ENCODE measurements around the gene DOLPP1.

Gene DOLPP1

DNA sequence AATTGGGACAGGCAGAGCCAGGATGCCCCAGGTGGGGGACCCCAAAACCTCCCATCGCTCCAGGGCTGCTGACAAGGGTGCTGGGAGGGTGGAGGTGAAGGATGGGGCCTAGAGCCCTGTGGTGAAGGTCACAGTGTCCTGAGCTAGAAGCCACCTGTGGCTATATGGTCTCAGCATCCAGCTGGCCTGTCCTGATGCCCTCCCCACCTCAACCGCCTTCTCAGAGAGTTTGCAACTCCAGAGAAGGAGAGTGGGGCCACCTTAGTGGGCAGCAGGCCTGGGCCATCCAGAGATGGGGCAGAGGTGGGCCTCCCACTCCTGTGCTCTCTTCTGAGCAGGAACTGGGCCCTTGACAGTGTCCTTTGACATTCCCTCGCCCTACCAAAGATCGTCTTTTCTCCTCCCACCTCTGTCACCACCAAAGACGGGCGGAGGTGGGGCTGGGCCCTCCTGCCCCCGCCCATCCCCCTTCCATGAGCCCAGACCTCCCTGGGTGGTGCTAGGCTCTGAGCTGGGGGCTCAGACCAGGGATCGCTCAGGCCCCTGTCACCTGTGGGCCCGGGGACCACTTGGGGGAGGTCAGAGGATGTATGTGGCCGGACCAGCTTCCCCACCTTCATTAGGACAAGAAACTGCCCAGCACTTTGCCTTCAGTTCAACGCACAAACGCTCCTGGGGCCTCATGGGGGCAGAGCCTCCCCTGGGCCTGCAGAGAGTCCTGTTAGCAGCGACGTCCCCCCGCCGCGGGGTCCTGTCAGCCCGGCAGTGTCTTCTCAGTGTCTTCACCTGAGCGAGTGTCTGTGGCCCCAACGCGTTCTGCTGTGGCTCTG, 10.0 kb upstream of the DOLPP1 start:
- Histone ChIP-seq H2AFZ (ENCODE audit: low read depth, low read length) (no peak overlapping the region), H3K27ac (ENCODE audit: low read length) (no peak overlapping the region), H3K79me2 (ENCODE audit: low read length) (no peaks in the 10 kb centered on the region), H3K9me3 (ENCODE audit: insufficient read depth, low read length) (no peaks in the 10 kb centered on the region), H3K4me1 (ENCODE audit: low read length) (no peaks in the 10 kb centered on the region), H3K27me3 (ENCODE audit: low read depth, low read length) (no peaks in the 10 kb centered on the region), H3K36me3 (replicated peaks; ENCODE audit: low read depth, low read length) (peaks cover 2% of the 10 kb centered on the region), H3K4me3 (ENCODE audit: low read length) (no peak overlapping the region), H3K9ac (ENCODE audit: low read length) (no peak overlapping the region), H3K4me2 (ENCODE audit: low read length) (no peak overlapping the region), H4K20me1 (ENCODE audit: insufficient read depth, low read length) (no peaks in the 10 kb centered on the region)
- no peak for TF ChIP-seq EZH2phosphoT487 (IDR thresholded peaks at IDR 0.05; ENCODE audit: low read depth)
- TF ChIP-seq, protein P1, sequence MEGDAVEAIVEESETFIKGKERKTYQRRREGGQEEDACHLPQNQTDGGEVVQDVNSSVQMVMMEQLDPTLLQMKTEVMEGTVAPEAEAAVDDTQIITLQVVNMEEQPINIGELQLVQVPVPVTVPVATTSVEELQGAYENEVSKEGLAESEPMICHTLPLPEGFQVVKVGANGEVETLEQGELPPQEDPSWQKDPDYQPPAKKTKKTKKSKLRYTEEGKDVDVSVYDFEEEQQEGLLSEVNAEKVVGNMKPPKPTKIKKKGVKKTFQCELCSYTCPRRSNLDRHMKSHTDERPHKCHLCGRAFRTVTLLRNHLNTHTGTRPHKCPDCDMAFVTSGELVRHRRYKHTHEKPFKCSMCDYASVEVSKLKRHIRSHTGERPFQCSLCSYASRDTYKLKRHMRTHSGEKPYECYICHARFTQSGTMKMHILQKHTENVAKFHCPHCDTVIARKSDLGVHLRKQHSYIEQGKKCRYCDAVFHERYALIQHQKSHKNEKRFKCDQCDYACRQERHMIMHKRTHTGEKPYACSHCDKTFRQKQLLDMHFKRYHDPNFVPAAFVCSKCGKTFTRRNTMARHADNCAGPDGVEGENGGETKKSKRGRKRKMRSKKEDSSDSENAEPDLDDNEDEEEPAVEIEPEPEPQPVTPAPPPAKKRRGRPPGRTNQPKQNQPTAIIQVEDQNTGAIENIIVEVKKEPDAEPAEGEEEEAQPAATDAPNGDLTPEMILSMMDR (IDR thresholded peaks at IDR 0.05; ENCODE audit: low read depth, low read length), result no peak

DNA sequence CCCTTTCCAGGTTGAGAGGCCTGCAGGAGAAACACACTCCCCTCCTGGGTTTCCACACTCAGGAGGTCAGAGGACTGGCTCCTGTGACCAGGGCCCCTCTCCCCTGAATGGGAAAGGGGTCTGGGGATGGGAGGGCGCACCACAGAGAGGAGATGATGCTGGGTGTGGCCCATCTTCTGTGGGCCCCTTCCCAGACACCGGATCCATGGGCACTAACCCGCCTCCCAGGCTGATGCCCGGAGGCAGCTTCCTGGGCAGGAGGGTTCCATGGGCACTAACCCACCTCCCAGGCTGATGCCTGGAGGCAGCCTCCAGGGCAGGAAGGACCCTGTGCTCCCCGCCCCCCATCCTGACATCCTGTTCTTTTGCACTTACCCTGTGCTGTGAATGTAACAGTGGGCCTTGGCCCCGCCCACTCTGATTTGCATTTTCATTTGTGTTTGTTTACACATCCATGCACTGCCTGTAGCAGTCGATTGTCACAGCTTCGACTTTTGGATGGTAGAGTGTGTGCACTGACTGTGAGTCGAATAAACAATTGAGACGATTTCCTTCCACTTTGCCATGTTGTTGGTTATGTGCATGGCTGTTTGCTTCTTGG, 9.3 kb upstream of the DOLPP1 start:
- Histone ChIP-seq H3K36me3 (replicated peaks; ENCODE audit: low read depth, low read length) (no peaks in the 10 kb centered on the region), H3K27me3 (ENCODE audit: low read depth, low read length) (no peaks in the 10 kb centered on the region), H4K20me1 (ENCODE audit: insufficient read depth, low read length) (no peaks in the 10 kb centered on the region), H3K4me3 (ENCODE audit: low read length) (no peak overlapping the region), H3K4me1 (ENCODE audit: low read length) (no peaks in the 10 kb centered on the region), H3K27ac (ENCODE audit: low read length) (no peak overlapping the region), H3K9me3 (ENCODE audit: insufficient read depth, low read length) (no peaks in the 10 kb centered on the region), H3K4me2 (ENCODE audit: low read length) (no peak overlapping the region), H3K9ac (ENCODE audit: low read length) (no peak overlapping the region), H3K79me2 (ENCODE audit: low read length) (no peaks in the 10 kb centered on the region), H2AFZ (ENCODE audit: low read depth, low read length) (no peak overlapping the region)
- TF ChIP-seq EZH2phosphoT487 (IDR thresholded peaks at IDR 0.05; ENCODE audit: low read depth), result no peak
- TF ChIP-seq, protein P1 (IDR thresholded peaks at IDR 0.05; ENCODE audit: low read depth, low read length), result no peak

DNA sequence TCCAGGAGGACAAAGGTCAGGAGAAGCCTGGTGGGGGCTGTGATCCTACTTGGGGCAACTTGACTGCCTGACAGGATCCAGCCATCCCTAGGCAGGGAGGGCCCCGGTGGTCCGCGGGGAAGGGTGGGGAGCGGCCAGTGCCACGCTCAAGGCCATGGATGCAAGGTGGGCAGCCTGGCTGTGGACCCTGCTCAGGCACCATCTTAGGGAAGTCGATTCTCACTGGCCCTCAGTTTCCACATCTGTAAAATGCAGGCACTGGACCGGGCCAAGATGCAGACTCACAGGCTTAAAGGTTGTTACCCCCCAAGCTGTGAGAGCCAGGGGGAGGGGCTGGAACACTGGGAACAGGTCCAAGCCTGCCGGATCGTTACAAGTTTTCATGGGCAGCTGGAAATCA, 8.7 kb upstream of the DOLPP1 start:
- H3K36me3 ChIP-seq (replicated peaks; ENCODE audit: low read depth, low read length), result no peaks in the 10 kb centered on the region
- H3K27ac ChIP-seq (ENCODE audit: low read length), result no peak overlapping the region
- H2AFZ ChIP-seq (ENCODE audit: low read depth, low read length), result no peak overlapping the region
- no peaks in the 10 kb centered on the region for H3K9me3 ChIP-seq (ENCODE audit: insufficient read depth, low read length)
- H3K4me1 ChIP-seq (ENCODE audit: low read length), result no peaks in the 10 kb centered on the region
- H3K4me2 ChIP-seq (ENCODE audit: low read length), result no peak overlapping the region
- no peaks in the 10 kb centered on the region for H4K20me1 ChIP-seq (ENCODE audit: insufficient read depth, low read length)
- H3K9ac ChIP-seq (ENCODE audit: low read length), result no peak overlapping the region
- no peaks in the 10 kb centered on the region for H3K27me3 ChIP-seq (ENCODE audit: low read depth, low read length)
- no peak for TF ChIP-seq EZH2phosphoT487 (IDR thresholded peaks at IDR 0.05; ENCODE audit: low read depth)
- TF ChIP-seq, protein P1 (IDR thresholded peaks at IDR 0.05; ENCODE audit: low read depth, low read length), result no peak
- no peak overlapping the region for H3K4me3 ChIP-seq (ENCODE audit: low read length)
- no peaks in the 10 kb centered on the region for H3K79me2 ChIP-seq (ENCODE audit: low read length)

DNA sequence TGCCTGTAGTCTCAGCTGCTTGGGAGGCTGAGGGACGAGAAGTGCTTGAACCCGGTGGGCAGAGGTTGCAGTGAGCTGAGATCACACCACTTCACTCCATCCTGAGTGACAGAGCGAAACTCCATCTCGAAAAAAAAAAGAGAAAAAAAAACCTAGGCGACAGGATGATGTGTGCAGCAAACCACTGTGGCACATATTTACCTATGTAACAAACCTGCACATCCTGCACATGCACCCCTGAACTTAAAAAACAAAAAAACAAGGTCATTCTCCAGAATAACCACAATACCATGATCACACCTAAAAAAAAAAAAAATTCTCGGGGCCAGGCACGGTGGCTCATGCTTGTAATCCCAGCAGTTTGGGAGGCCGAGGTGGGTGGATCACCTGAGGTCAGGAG, 7.5 kb upstream of the DOLPP1 start:
- no peaks in the 10 kb centered on the region for H3K27me3 ChIP-seq (ENCODE audit: low read depth, low read length)
- H3K4me2 ChIP-seq (ENCODE audit: low read length), result no peak overlapping the region
- no peak overlapping the region for H3K9ac ChIP-seq (ENCODE audit: low read length)
- no peaks in the 10 kb centered on the region for H3K9me3 ChIP-seq (ENCODE audit: insufficient read depth, low read length)
- no peak overlapping the region for H2AFZ ChIP-seq (ENCODE audit: low read depth, low read length)
- H4K20me1 ChIP-seq (ENCODE audit: insufficient read depth, low read length), result no peaks in the 10 kb centered on the region
- H3K4me3 ChIP-seq (ENCODE audit: low read length), result no peak overlapping the region
- H3K4me1 ChIP-seq (ENCODE audit: low read length), result no peaks in the 10 kb centered on the region
- no peaks in the 10 kb centered on the region for H3K36me3 ChIP-seq (replicated peaks; ENCODE audit: low read depth, low read length)
- TF ChIP-seq EZH2phosphoT487 (IDR thresholded peaks at IDR 0.05; ENCODE audit: low read depth), result no peak
- TF ChIP-seq, protein P1 (IDR thresholded peaks at IDR 0.05; ENCODE audit: low read depth, low read length), result no peak
- no peak overlapping the region for H3K27ac ChIP-seq (ENCODE audit: low read length)
- H3K79me2 ChIP-seq (ENCODE audit: low read length), result no peaks in the 10 kb centered on the region

Measured in OCI-LY3 (cell line).